ENCODE results near the gene MOV10L1. TPM values are rescaled to one million over a fixed set of nuclear protein-coding genes. Genes with fewer than 3 reads are reported as not detected.

Gene MOV10L1
- total and polyA plus RNA-seq, 9 donors = 0.94 to 6.3 (median 2.0) TPM

DNA sequence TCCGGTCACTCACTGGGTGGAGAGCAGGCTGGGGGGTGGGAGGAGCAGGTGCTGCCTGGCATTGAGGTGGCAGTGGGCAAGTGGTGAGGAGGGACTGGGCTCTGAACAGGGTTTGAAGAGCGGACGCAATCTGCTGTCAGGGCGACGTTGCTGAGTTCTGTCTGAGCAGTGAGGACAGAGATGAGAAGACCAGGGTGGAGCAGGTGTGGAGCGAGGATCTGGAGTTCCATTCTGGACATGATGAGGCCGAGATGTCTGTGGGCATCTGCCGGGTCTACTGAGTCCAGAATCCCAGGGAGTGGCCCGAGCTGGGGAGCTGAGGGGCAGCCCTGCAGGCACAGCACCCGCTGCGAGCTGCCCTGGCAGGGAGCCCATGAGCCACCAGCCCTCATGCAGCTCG lies 2.2 kb upstream of the MOV10L1 start:
- TF ChIP-seq POLR2A (IDR thresholded peaks at IDR 0.05) = no peak
- TF ChIP-seq CTCF (IDR thresholded peaks at IDR 0.05) = no peak
- no peak for TF ChIP-seq EP300 (IDR thresholded peaks at IDR 0.05)
- intact Hi-C loops (cut with DNase I) = no loop called here
- DNase-seq = no peak
- Histone ChIP-seq H3K4me3 (no peak overlapping the region), H3K4me1 (ENCODE audit: insufficient read depth) (peaks cover 3% of the 10 kb centered on the region), H3K36me3 (no peaks in the 10 kb centered on the region), H3K9me3 (no peaks in the 10 kb centered on the region), H3K27me3 (no peaks in the 10 kb centered on the region), H3K27ac (no peak overlapping the region)
- WGBS, 3 donors = 88 to 92% (median 91%) methylated on average over 12 of the region's 12 CpGs

- 94 to 95% (median 95%) methylated on average over 12 of the region's 12 CpGs for WGBS, 3 donors
- Histone ChIP-seq H3K27me3 (no peaks in the 10 kb centered on the region), H3K36me3 (no peaks in the 10 kb centered on the region), H3K4me1 (ENCODE audit: insufficient read depth) (peaks cover 3% of the 10 kb centered on the region), H3K9me3 (no peaks in the 10 kb centered on the region), H3K27ac (no peak overlapping the region), H3K4me3 (no peak overlapping the region)
- TF ChIP-seq EP300 (IDR thresholded peaks at IDR 0.05) (no peak), POLR2A (IDR thresholded peaks at IDR 0.05) (no peak)
- DNase-seq = no peak
- intact Hi-C loops (cut with DNase I) = no loop called here
Observed at GRCh38 chr22:50088096-50088495, 1.7 kb upstream of the MOV10L1 start.

- H3K27me3 ChIP-seq = no peaks in the 10 kb centered on the region
- no peaks in the 10 kb centered on the region for H3K36me3 ChIP-seq
- H3K9me3 ChIP-seq = no peaks in the 10 kb centered on the region
- H3K4me3 ChIP-seq = no peak overlapping the region
- WGBS, 3 donors = 72 to 80% (median 73%) methylated on average over 11 of the region's 11 CpGs
- H3K27ac ChIP-seq = no peak overlapping the region
- intact Hi-C loops (cut with DNase I) = no loop called here
- peaks cover 2% of the 10 kb centered on the region for H3K4me1 ChIP-seq (ENCODE audit: insufficient read depth)
- no peak for DNase-seq
- TF ChIP-seq POLR2A (IDR thresholded peaks at IDR 0.05) (no peak), CTCF (IDR thresholded peaks at IDR 0.05) (no peak), EP300 (IDR thresholded peaks at IDR 0.05) (no peak)
Observed at GRCh38 chr22:50089231-50089630, 575 bp upstream of the MOV10L1 start.

DNA sequence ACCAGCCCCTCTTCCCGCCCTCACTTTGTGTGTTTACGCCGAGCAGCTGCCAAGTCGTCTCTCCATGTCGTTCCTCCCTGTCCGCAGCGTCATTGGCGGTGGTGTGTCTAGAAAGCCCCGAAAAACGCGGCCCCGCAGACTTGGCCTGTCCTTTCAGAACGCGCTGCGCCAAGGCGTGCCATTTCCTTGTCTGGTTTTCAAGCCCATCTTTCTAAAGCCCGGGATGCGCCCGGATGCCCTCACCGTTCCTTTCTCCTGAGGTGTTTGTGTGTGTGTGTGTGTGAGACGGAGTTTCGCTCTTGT lies 557 bp downstream of the MOV10L1 start:
- no peaks in the 10 kb centered on the region for H3K27me3 ChIP-seq
- no peak for DNase-seq
- H3K27ac ChIP-seq = no peak overlapping the region
- TF ChIP-seq EP300 (IDR thresholded peaks at IDR 0.05) (no peak), CTCF (IDR thresholded peaks at IDR 0.05) (no peak), POLR2A (IDR thresholded peaks at IDR 0.05) (no peak)
- no peaks in the 10 kb centered on the region for H3K4me1 ChIP-seq (ENCODE audit: insufficient read depth)
- WGBS, 3 donors = 91 to 94% (median 92%) methylated on average over 22 of the region's 22 CpGs
- H3K36me3 ChIP-seq = no peaks in the 10 kb centered on the region
- no peaks in the 10 kb centered on the region for H3K9me3 ChIP-seq
- H3K4me3 ChIP-seq = no peak overlapping the region
- intact Hi-C loops (cut with DNase I) = no loop called here

- Histone ChIP-seq H3K4me3 (no peak overlapping the region), H3K27ac (no peak overlapping the region), H3K9me3 (no peaks in the 10 kb centered on the region), H3K4me1 (ENCODE audit: insufficient read depth) (no peaks in the 10 kb centered on the region), H3K27me3 (no peaks in the 10 kb centered on the region), H3K36me3 (no peaks in the 10 kb centered on the region)
- no peak for DNase-seq
- no peak for TF ChIP-seq POLR2A (IDR thresholded peaks at IDR 0.05)
- no peak for TF ChIP-seq CTCF (IDR thresholded peaks at IDR 0.05)
- TF ChIP-seq EP300 (IDR thresholded peaks at IDR 0.05) = no peak
- WGBS, 3 donors = 76 to 82% (median 76%) methylated on average over 29 of the region's 29 CpGs
- intact Hi-C loops (cut with DNase I) = no loop called here
Observed at GRCh38 chr22:50091092-50091768, 1.4 kb downstream of the MOV10L1 start.
